HFF-Myc (cell line): ENCODE results near the gene SPATA31E1.

Experiments used
- DNase-seq: peaks from one replicate; pipeline ENCODE4 v3.0.0-alpha.2; 2011; ENCODE audit warnings: low read depth; ENCODE audit errors: extremely low read depth
- H3K4me3 ChIP-seq: replicated peaks from 2 replicates; pipeline ENCODE4 v1.5.1; 2011; ENCODE audit warnings: low read depth, mild to moderate bottlenecking, control low read depth, low read length
- TF ChIP-seq, protein P1 (sequence below): IDR thresholded peaks from 2 replicates; pipeline ENCODE4 v1.5.1; 2012; ENCODE audit warnings: mild to moderate bottlenecking, low read depth, low read length, control low read depth; ENCODE audit errors: missing control alignments

Gene SPATA31E1

DNA sequence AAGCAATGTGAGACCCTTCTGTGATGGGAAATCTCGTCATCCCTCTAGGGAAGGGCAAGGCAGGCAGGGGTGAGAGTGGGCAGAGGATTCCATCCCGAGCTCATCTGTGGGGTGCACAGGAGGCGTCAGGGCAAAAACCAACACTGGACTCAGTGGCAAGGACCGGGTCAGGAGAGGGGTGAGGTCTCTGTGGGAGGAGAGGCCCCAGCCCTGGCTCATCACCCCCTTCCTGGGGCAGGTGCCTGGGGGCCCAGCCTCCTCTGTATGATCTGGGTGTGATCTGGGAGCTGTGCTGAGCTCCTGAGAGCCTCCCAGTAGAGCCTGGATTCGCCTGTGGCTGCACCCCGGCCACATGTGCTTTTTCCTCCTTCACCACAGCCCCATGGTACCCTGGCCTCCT, 597 bp downstream of the SPATA31E1 start:
- TF ChIP-seq, protein P1, sequence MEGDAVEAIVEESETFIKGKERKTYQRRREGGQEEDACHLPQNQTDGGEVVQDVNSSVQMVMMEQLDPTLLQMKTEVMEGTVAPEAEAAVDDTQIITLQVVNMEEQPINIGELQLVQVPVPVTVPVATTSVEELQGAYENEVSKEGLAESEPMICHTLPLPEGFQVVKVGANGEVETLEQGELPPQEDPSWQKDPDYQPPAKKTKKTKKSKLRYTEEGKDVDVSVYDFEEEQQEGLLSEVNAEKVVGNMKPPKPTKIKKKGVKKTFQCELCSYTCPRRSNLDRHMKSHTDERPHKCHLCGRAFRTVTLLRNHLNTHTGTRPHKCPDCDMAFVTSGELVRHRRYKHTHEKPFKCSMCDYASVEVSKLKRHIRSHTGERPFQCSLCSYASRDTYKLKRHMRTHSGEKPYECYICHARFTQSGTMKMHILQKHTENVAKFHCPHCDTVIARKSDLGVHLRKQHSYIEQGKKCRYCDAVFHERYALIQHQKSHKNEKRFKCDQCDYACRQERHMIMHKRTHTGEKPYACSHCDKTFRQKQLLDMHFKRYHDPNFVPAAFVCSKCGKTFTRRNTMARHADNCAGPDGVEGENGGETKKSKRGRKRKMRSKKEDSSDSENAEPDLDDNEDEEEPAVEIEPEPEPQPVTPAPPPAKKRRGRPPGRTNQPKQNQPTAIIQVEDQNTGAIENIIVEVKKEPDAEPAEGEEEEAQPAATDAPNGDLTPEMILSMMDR: no peak
- no peak for DNase-seq
- H3K4me3 ChIP-seq: no peak overlapping the region

DNA sequence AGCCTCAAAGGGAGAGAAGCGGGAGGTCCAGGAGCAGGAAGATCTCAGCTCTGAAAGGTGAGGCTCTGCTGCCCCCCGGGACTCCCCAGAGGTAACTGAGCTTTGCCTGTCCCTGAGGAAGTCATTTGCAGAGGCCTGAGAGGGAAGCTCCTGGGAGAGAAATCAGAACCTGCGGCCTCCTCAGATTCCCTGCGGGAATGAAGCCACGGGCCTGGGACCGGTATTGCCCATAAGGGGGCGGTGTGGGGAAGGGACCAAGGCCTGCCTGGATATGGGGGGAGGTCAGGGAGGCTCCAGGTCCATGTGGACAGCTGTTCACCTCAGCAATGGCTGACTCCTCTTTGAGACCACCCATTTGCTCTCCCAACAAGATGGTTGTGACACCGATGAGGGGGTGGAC, 1.3 kb downstream of the SPATA31E1 start:
- TF ChIP-seq, protein P1: peak; percentile 42
- DNase-seq: no peak
- no peak overlapping the region for H3K4me3 ChIP-seq

DNA sequence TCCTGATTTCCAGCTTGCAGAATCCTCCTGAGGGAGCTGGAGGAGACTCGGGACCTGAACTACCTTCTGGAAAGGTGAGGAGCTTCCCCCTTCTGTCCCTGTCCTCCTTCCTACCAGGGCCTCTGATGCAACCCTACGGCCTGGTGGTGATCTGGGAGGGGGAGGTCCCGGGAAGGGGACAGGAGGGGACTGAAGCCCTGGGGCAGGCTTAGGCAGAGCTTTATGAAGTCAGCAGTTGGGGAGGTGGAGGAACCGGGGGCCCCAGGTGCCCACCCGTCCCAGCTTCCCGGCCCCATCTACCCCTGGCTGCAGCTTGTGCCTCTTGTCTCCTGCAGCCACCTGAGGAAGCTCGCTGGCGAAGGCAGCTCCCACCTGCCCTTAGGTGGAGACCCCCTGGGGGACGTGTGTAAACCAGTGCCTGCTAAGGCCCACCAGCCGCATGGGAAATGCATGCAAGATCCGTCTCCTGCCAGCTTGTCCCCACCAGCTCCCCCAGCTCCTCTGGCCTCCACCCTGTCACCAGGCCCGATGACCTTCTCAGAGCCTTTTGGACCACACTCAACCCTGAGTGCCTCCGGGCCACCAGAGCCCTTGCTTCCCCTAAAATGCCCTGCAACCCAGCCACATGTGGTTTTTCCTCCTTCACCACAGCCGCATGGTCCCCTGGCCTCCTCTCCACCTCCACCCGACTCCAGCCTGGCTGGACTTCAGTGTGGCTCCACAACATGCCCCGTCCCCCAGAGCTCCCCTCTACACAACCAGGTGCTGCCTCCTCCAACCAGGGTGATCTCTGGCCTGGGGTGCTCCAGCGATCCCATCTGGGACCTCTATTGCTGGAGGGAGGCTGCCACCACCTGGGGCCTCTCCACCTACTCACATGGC, 2.1 kb downstream of the SPATA31E1 start:
- H3K4me3 ChIP-seq: no peak overlapping the region
- DNase-seq: no peak
- TF ChIP-seq, protein P1: no peak

DNA sequence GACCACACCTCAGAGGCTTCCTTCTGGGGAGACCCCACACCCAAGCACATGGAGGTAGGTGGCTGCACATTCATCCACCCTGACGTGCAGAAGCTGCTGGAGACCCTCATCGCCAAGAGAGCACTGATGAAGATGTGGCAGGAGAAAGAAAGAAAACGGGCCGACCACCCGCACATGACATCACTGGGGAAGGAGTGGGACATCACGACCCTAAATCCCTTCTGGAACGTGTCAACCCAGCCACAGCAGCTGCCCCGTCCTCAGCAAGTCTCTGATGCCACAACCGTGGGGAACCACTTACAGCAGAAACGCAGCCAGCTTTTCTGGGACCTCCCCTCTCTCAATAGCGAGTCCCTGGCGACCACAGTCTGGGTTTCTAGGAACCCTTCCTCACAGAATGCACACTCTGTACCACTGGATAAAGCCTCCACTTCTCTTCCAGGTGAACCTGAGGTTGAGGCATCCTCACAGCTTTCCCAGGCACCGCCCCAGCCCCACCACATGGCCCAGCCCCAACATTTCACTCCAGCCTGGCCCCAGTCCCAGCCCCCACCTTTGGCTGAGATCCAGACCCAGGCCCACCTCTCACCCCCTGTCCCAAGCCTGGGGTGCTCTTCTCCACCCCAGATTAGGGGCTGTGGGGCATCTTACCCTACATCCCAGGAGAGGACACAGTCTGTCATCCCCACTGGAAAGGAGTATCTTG, 3.0 kb downstream of the SPATA31E1 start:
- no peak for DNase-seq
- TF ChIP-seq, protein P1: no peak
- H3K4me3 ChIP-seq: no peak overlapping the region

DNA sequence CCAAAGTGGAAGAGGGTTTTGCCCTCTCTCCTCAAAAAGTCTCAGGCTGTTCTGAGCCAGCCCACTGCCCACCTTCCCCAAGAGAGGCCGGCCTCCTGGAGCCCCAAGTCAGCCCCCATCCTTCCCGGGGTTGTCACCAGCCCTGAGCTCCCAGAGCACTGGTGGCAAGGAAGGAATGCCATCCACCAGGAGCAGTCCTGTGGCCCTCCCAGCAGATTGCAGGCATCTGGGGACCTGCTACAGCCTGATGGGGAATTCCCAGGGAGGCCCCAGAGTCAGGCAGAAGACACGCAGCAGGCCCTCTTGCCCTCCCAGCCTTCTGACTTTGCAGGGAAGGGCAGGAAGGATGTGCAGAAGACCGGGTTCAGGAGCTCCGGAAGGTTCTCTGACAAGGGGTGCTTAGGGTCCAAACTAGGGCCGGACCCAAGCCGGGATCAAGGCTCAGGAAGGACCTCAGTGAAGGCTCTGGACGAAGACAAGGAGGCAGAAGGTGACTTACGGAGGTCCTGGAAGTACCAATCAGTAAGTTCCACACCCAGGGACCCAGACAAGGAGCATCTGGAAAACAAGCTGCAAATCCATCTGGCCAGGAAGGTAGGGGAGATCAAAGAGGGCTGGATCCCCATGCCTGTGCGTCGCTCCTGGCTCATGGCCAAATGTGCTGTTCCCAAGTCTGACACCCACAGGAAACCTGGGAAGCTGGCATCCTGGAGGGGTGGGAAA, 3.7 kb downstream of the SPATA31E1 start:
- H3K4me3 ChIP-seq: no peak overlapping the region
- TF ChIP-seq, protein P1: no peak
- DNase-seq: no peak

DNA sequence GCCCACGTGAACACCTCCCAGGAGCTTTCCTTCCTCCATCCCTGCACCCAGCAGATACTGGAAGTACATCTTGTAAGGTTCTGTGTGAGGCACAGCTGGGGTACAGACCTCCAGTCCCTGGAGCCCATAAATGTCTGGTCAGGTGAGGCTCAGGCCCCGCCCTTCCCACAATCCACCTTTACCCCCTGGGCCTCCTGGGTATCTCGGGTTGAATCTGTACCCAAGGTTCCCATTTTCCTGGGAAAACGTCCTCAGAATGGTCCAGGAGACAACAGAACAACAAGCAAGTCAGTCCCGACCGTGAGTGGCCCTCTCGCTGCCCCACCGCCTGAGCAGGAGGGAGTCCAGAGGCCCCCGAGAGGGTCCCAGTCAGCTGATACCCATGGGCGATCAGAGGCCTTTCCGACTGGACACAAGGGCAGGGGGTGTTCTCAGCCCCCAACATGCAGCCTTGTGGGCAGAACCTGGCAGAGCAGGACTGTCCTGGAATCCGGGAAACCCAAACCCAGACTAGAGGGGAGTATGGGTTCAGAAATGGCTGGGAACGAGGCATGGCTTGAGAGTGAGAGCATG, 4.3 kb downstream of the SPATA31E1 start:
- no peak overlapping the region for H3K4me3 ChIP-seq
- no peak for DNase-seq
- TF ChIP-seq, protein P1: no peak
